ENCODE measurements around the gene MRPS12.
"Not testable (repeated sequence)": the region's sequence is repeated elsewhere in the genome, so short reads cannot be mapped to it uniquely, and the experiment has no call there.

Gene MRPS12

DNA sequence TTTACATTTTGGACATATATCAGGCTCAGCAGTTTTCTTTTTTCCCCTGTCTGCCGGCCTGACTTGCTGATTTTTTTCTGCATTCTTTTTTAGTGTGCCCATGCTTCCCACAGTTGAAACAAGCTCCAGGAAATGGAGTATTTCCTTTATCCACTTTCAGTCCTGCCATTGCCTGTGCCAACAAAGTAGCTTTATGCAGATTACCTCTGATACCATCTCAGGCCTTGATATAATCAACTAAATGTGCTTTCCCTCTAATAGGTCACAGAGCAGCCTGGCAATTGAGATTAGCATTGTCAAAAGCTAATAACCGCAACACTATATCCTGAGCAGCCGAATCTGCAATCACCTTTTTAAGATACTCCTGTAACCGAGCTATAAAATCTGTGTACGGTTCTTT lies 9.2 kb downstream of the MRPS12 start:
- DNase-seq (ENCODE audit: low spot score): no peak

DNA sequence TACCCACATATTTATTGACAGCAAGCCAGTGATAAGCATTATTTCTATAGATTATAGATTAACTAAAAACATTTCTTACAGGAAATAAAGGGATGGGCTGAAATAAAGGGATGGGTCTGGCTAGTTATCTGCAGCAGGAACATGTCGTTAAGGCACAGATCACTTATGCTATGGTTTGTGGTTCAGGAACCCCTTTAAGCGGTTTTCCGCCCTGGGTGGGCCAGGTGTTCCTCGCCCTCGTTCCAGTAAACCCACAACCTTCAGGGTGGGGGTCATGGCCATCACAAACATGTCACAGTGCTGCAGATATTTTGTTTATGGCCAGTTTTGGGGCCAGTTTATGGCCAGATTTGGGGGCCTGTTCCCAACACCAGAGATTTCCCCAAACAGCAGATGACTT lies 10.7 kb downstream of the MRPS12 start:
- not testable (repeated sequence) for DNase-seq (ENCODE audit: low spot score)

- no peak for DNase-seq (ENCODE audit: low spot score)
Observed at GRCh38 chr19:38941979-38942378, 11.2 kb downstream of the MRPS12 start.

GRCh38 chr19:38942471-38943181 lies 11.9 kb downstream of the MRPS12 start:
- DNase-seq (ENCODE audit: low spot score): no peak

DNA sequence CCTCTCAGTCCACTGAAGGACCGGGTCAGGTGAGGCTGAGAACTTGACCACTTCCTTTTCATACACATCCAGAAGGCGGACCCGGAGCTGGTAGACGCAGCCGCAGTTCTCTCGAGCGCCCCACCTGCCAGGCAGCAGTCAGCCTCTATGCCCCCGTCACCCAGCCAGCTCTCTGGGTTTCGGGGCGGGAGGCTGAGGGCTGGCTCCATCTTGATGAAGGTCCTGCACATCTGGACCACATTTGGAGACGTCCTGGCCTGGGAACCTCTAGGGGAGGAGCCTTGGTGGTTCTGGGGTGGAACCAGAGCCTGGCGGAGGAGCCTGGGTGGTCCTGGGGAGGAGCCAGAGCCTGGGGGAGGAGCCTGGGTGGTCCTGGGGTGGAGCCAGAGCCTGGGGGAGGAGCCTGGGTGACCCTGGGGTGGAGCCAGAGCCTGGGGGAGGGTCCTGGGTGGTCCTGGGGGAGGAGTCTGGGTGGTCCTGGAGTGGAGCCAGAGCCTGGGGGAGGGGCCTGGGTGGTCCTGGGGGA lies 14.3 kb downstream of the MRPS12 start:
- no peak for DNase-seq (ENCODE audit: low spot score)

- no peak for DNase-seq (ENCODE audit: low spot score)
Observed at GRCh38 chr19:38945562-38946228, 15.0 kb downstream of the MRPS12 start.

DNA sequence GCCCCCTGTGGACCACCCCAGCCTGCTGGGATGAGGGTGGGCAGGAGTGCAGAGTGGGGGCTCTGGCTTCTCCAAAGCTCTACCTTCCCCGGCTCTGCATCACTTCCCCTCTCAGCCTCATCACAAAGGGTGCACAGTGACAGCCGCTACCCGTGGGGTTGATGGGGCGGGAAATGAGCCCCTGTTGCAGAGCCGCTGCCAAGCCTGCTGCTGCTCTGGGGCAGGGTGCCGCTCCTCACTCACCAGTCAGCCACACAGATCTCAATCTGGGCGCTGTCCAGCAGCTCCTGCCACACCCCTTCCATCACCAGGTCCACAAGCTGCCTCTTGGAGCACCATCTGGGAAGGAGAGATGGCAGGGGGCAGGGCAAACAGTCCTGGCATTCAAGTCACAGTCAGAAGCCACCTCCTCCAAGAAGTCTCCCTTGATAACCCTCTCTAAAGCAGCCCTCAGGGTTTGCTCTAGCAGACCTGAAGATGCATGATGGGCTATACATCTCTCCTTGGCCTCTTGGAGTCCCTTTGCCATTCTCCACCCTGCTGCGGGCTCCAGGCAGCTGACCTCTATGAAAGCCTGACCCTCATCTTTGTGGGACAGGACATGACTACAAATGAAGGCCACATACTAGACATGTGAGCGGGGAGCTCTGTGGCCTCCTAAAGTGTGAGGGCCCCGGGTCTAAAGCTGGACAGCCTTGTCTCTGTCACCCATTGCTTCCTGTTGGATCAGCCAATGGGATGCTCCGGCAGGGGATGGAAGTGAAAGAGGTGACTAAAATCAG lies 15.7 kb downstream of the MRPS12 start:
- no peak for DNase-seq (ENCODE audit: low spot score)

- peak; percentile 75 for DNase-seq (ENCODE audit: low spot score)
Observed at GRCh38 chr19:38949580-38950367, 19.0 kb downstream of the MRPS12 start.

DNA sequence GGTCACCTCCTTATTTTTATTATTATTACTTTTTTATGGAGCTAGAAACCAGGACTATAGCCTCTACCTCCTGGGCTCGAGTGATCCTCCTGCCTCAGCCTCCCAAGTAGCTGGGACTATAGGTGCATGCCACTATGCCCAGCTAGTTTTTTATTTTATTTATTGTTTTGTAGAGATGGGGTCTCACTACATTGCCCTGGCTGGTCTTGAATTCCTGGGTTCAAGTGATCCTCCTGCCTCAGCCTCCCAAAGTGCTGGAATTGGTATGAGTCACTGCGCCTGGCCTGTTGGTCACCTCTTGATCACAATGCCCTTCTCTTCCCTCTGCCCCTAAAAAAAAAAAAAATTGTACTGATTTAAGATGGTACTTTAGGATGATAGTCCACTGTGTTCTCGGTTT lies 20.4 kb downstream of the MRPS12 start:
- no peak for DNase-seq (ENCODE audit: low spot score)

DNA sequence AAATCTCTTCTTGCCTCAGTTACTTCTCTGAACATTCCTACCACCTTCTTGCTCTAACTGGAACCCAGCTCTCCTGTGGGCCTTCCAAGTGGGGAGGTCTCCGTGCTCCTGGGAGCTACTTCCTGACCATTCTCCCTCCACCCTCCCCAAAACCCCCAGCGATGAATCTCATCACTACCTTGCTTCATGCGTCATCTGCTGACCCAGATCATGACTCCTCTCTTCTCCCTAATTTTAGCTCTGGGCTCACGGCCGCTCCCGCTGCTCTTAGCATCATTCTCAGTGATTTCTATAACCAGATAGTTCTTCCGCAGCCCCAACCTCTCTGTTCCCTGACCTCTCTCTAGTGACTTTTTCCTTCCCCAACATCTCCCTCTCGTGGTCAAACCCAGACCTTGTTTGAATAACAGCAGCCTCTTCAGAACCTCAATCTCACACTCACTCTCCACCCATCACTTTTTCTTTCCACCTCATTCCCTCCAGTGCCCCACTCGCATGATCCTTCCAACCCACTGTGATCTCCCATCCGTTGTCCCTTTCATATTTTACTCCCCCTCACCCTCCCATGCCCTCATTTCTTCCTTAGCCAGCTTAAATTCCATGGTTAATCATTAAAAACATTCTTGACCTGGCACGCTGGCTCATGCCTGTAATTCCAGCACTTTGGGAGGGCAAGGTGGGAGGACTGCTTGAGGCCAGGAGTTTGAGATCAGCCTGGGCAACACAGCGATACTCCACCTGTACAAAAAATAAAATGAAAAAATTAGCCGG lies 21.8 kb downstream of the MRPS12 start:
- DNase-seq (ENCODE audit: low spot score): peak; percentile 76

- no peak for DNase-seq (ENCODE audit: low spot score)
Observed at GRCh38 chr19:38953677-38954076, 22.9 kb downstream of the MRPS12 start.

- no peak for DNase-seq (ENCODE audit: low spot score)
Observed at GRCh38 chr19:38956264-38956663, 25.5 kb downstream of the MRPS12 start.

DNA sequence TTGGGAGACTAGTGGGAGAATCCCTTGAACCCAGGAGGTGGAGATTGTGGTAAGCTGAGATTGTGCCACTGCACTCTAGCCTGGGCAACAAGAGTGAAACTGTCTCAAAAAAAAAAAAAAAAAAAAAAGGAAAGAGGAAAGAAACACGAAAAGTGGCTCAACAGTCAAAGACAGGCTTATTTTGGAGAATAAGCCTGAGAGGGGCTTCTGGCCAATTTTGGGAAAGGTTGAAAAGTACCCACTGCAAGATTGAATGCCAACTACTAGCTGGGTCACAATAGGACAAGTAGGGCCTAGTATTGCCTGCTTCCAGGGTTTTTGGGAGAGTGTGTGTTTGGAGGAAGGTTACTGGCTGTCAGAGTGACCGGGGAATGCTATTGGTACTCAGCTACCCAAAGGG lies 27.6 kb downstream of the MRPS12 start:
- no peak for DNase-seq (ENCODE audit: low spot score)

GRCh38 chr19:38959618-38960017 lies 28.9 kb downstream of the MRPS12 start:
- DNase-seq (ENCODE audit: low spot score): no peak

DNA sequence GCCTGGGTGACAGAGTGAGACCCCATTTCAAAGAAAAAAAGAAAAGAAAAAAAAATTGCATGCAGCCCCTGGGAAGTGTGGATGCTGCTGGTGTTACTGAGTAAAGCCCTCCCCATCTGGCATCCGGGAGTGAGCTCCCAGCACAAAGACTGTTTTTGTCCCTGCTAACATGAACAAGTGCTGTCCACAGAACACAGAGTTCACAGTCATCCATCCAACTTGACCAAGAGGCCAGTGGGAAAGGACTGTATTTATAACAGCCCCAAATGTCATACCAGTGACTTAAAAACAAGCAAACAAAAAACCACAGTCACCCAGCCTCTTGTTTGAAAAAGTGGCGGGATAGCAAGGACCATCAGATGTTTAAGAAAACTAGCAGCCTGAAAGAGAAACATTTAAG lies 34.0 kb downstream of the MRPS12 start:
- DNase-seq (ENCODE audit: low spot score): peak; percentile 14

GRCh38 chr19:38966149-38966548 lies 35.4 kb downstream of the MRPS12 start:
- not testable (repeated sequence) for DNase-seq (ENCODE audit: low spot score)

- DNase-seq (ENCODE audit: low spot score): no peak
Observed at GRCh38 chr19:38970664-38971532, 40.2 kb downstream of the MRPS12 start.

GRCh38 chr19:38971672-38972071 lies 40.9 kb downstream of the MRPS12 start:
- no peak for DNase-seq (ENCODE audit: low spot score)

- no peak for DNase-seq (ENCODE audit: low spot score)
Observed at GRCh38 chr19:38974624-38975213, 44.0 kb downstream of the MRPS12 start.
